ENCODE results near the gene NLRC5.

DNA sequence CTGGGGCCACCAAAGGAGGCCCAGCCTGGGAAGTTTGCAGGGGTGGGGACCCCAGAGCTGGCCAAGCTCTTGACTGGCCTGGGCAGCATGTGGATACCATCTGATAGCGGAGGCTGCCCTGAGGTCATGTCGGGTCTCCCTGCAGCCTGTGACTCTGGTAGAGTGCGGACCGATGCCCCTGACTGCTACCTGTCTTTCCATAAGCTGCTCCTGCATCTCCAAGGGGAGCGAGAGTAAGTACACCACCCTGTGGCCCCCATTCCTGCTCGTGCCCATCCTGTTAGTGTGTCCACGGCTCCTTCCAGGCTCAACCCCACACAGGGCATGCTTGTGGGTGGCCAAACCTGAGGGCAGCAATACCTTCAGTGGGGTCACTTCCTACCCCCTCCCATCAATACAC, 19.6 kb upstream of the NLRC5 start:
- TF ChIP-seq BRD4 (IDR thresholded peaks at IDR 0.05) (no peak), PHF20 (IDR thresholded peaks at IDR 0.05; ENCODE audit: partially characterized antibody) (no peak), SETDB1 (IDR thresholded peaks at IDR 0.05; ENCODE audit: low read length) (no peak), DIDO1 (tag; IDR thresholded peaks at IDR 0.05; ENCODE audit: low read depth) (no peak), SMARCA4 (IDR thresholded peaks at IDR 0.05) (no peak), BHLHE40 (IDR thresholded peaks at IDR 0.05; ENCODE audit: low read length) (no peak), TCF7L2 (IDR thresholded peaks at IDR 0.05; ENCODE audit: low read depth, low read length) (no peak), PPARD (CRISPR knock-in tag; IDR thresholded peaks at IDR 0.05) (no peak)
- TF ChIP-seq, protein P1, sequence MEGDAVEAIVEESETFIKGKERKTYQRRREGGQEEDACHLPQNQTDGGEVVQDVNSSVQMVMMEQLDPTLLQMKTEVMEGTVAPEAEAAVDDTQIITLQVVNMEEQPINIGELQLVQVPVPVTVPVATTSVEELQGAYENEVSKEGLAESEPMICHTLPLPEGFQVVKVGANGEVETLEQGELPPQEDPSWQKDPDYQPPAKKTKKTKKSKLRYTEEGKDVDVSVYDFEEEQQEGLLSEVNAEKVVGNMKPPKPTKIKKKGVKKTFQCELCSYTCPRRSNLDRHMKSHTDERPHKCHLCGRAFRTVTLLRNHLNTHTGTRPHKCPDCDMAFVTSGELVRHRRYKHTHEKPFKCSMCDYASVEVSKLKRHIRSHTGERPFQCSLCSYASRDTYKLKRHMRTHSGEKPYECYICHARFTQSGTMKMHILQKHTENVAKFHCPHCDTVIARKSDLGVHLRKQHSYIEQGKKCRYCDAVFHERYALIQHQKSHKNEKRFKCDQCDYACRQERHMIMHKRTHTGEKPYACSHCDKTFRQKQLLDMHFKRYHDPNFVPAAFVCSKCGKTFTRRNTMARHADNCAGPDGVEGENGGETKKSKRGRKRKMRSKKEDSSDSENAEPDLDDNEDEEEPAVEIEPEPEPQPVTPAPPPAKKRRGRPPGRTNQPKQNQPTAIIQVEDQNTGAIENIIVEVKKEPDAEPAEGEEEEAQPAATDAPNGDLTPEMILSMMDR (IDR thresholded peaks at IDR 0.05 in 2 of 3, conservative IDR thresholded peaks at IDR 0.05 in 1 of 3; ENCODE audit: insufficient read depth in 2 of 3, low read depth in 1 of 3, low read length in 3 of 3): no peak
- TF ChIP-seq, protein P2, sequence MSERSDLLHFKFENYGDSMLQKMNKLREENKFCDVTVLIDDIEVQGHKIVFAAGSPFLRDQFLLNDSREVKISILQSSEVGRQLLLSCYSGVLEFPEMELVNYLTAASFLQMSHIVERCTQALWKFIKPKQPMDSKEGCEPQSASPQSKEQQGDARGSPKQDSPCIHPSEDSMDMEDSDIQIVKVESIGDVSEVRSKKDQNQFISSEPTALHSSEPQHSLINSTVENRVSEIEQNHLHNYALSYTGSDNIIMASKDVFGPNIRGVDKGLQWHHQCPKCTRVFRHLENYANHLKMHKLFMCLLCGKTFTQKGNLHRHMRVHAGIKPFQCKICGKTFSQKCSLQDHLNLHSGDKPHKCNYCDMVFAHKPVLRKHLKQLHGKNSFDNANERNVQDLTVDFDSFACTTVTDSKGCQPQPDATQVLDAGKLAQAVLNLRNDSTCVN (CRISPR knock-in tag; IDR thresholded peaks at IDR 0.05): no peak
- TF ChIP-seq, protein P3, sequence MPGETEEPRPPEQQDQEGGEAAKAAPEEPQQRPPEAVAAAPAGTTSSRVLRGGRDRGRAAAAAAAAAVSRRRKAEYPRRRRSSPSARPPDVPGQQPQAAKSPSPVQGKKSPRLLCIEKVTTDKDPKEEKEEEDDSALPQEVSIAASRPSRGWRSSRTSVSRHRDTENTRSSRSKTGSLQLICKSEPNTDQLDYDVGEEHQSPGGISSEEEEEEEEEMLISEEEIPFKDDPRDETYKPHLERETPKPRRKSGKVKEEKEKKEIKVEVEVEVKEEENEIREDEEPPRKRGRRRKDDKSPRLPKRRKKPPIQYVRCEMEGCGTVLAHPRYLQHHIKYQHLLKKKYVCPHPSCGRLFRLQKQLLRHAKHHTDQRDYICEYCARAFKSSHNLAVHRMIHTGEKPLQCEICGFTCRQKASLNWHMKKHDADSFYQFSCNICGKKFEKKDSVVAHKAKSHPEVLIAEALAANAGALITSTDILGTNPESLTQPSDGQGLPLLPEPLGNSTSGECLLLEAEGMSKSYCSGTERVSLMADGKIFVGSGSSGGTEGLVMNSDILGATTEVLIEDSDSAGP (CRISPR knock-in tag; IDR thresholded peaks at IDR 0.05): no peak
